ENCODE measurements around the gene LEPROT. TPM values are rescaled to one million over a fixed set of nuclear protein-coding genes. Genes with fewer than 3 reads are reported as not detected.

The LEPROT gene
- total RNA-seq, 3 donors from 2014 or later = 56.4 to 74.8 (median 56.6) TPM

GRCh38 chr1:65386439-65386838 lies 34.0 kb upstream of the LEPROT start:
- no peaks in the 10 kb centered on the region for H3K36me3 ChIP-seq (ENCODE audit: low read depth)
- TF ChIP-seq CTCF (IDR thresholded peaks at IDR 0.05) = no peak

GRCh38 chr1:65387821-65388220 lies 32.6 kb upstream of the LEPROT start:
- no peak for TF ChIP-seq CTCF (IDR thresholded peaks at IDR 0.05)
- H3K4me1 ChIP-seq (ENCODE audit: low read depth) = no peaks in the 10 kb centered on the region
- H3K9me3 ChIP-seq = no peaks in the 10 kb centered on the region
- no peaks in the 10 kb centered on the region for H3K36me3 ChIP-seq (ENCODE audit: low read depth)
- no peak overlapping the region for H3K4me3 ChIP-seq
- intact Hi-C loops (cut with DNase I, micrococcal nuclease) = no loop called here
- no peak for ATAC-seq
- no peak for DNase-seq

More at GRCh38 chr1:65386439-65386838, 34.0 kb upstream of the LEPROT start:
- H3K9me3 ChIP-seq = no peaks in the 10 kb centered on the region
- no peak for DNase-seq
- no peaks in the 10 kb centered on the region for H3K4me1 ChIP-seq (ENCODE audit: low read depth)
- no peak for ATAC-seq
- no peak overlapping the region for H3K4me3 ChIP-seq
- intact Hi-C loops (cut with DNase I, micrococcal nuclease) = no loop called here

- H3K9me3 ChIP-seq = no peaks in the 10 kb centered on the region
- no peaks in the 10 kb centered on the region for H3K4me1 ChIP-seq (ENCODE audit: low read depth)
- ATAC-seq = no peak
- no peak overlapping the region for H3K4me3 ChIP-seq
- no peaks in the 10 kb centered on the region for H3K36me3 ChIP-seq (ENCODE audit: low read depth)
- TF ChIP-seq CTCF (IDR thresholded peaks at IDR 0.05) = no peak
- intact Hi-C loops (cut with DNase I, micrococcal nuclease) = no loop called here
- DNase-seq = no peak
These were observed 31.4 kb upstream of the LEPROT start for GRCh38 chr1:65388908-65389695.

- H3K36me3 ChIP-seq (ENCODE audit: low read depth) = no peaks in the 10 kb centered on the region
- ATAC-seq (no peak), DNase-seq (no peak)
- TF ChIP-seq CTCF (IDR thresholded peaks at IDR 0.05) = no peak
- H3K4me3 ChIP-seq = no peak overlapping the region
- intact Hi-C loops (cut with DNase I, micrococcal nuclease) = no loop called here
- no peaks in the 10 kb centered on the region for H3K9me3 ChIP-seq
- H3K4me1 ChIP-seq (ENCODE audit: low read depth) = no peaks in the 10 kb centered on the region
These were observed 28.0 kb upstream of the LEPROT start for GRCh38 chr1:65392497-65392896.

GRCh38 chr1:65393347-65393746 lies 27.1 kb upstream of the LEPROT start:
- Histone ChIP-seq H3K9me3 (no peaks in the 10 kb centered on the region), H3K4me3 (no peak overlapping the region), H3K36me3 (ENCODE audit: low read depth) (no peaks in the 10 kb centered on the region), H3K4me1 (ENCODE audit: low read depth) (no peaks in the 10 kb centered on the region)
- DNase-seq (no peak), ATAC-seq (no peak)
- intact Hi-C loops (cut with DNase I, micrococcal nuclease) = no loop called here
- TF ChIP-seq CTCF (IDR thresholded peaks at IDR 0.05) = no peak

Measured in mucosa of descending colon (tissue), 3 donors.